Measurements from ENCODE around the gene COPS7A.

GRCh38 chr12:6700646-6701051 lies 23.2 kb upstream of the COPS7A start, which contains the start of gene PIANP:
- TF ChIP-seq CTCF (IDR thresholded peaks at IDR 0.05): no peak
- no peak for TF ChIP-seq POLR2A (IDR thresholded peaks at IDR 0.05)

All from heart left ventricle (tissue), 13 donors.